Measurements from ENCODE around the gene MMP14. TPM values are rescaled to one million over a fixed set of nuclear protein-coding genes. Genes with fewer than 3 reads are reported as not detected.

MMP14 gene
- polyA plus RNA-seq, 3 donors: 0.14 to 4.6 (median 0.44) TPM

- WGBS (ENCODE audit: insufficient coverage): 96% methylated on average over 4 of the region's 9 CpGs
- Histone ChIP-seq H4K20me1 (ENCODE audit: insufficient read depth, low read length) (no peaks in the 10 kb centered on the region), H3K9ac (ENCODE audit: insufficient read depth, low read length, poor library complexity, severe bottlenecking) (no peak overlapping the region), H3K27ac (ENCODE audit: low read depth in 1 of 2, low read length in 2 of 2) (no peak overlapping the region), H3K79me2 (ENCODE audit: insufficient read depth, low read length) (no peaks in the 10 kb centered on the region), H3K36me3 (replicated peaks in 1 of 2; ENCODE audit: control insufficient read depth in 1 of 2, insufficient read depth in 2 of 2, low read length in 2 of 2) (no peaks in the 10 kb centered on the region), H3K27me3 (ENCODE audit: control insufficient read depth in 2 of 2, insufficient read depth in 2 of 2, low read length in 2 of 2) (peaks cover 0 to 5% of the 10 kb centered on the region in 2 donors), H2AFZ (ENCODE audit: insufficient read depth, low read depth, low read length, poor library complexity, severe bottlenecking) (no peak overlapping the region), H3K4me3 (replicated peaks in 1 of 3; ENCODE audit: low read depth in 2 of 3, low read length in 3 of 3) (no peak overlapping the region), H3K4me2 (replicated peaks; ENCODE audit: extremely low read depth, low read length, poor library complexity, severe bottlenecking) (no peak overlapping the region), H3K9me3 (replicated peaks in 1 of 2; ENCODE audit: control insufficient read depth in 1 of 2, insufficient read depth in 1 of 2, low read length in 2 of 2) (peaks cover 0 to 3% of the 10 kb centered on the region in 2 donors), H3K4me1 (ENCODE audit: control insufficient read depth in 1 of 2, insufficient read depth in 2 of 2, low read length in 2 of 2) (peaks cover 13 to 16% of the 10 kb centered on the region in 2 donors)
- Mint-ChIP-seq H3K27ac (no peak overlapping the region), H3K4me1 (peaks cover 20% of the 10 kb centered on the region), H3K9me3 (peaks cover 0 to 8% (median 5%) of the 10 kb centered on the region in 7 donors), H3K4me3 (no peak overlapping the region), H3K27me3 (ENCODE audit: low read depth in 3 of 3) (peaks cover 5 to 40% (median 13%) of the 10 kb centered on the region in 3 donors), H3K36me3 (peaks cover 9 to 11% of the 10 kb centered on the region in 2 donors)
- TF ChIP-seq CTCF (IDR thresholded peaks at IDR 0.05): no peak
- DNase-seq: no peak
- intact Hi-C loops (cut with micrococcal nuclease): no loop called here
These were observed 8.7 kb downstream of the MMP14 start for GRCh38 chr14:22845103-22845394.

- H3K4me3 Mint-ChIP-seq: no peak overlapping the region
- Histone ChIP-seq H3K79me2 (ENCODE audit: insufficient read depth, low read length) (no peaks in the 10 kb centered on the region), H3K36me3 (replicated peaks in 1 of 2; ENCODE audit: control insufficient read depth in 1 of 2, insufficient read depth in 2 of 2, low read length in 2 of 2) (no peaks in the 10 kb centered on the region), H3K9me3 (replicated peaks in 1 of 2; ENCODE audit: control insufficient read depth in 1 of 2, insufficient read depth in 1 of 2, low read length in 2 of 2) (no peaks in the 10 kb centered on the region), H3K27me3 (ENCODE audit: control insufficient read depth in 2 of 2, insufficient read depth in 2 of 2, low read length in 2 of 2) (peaks cover 0 to 5% of the 10 kb centered on the region in 2 donors), H4K20me1 (ENCODE audit: insufficient read depth, low read length) (no peaks in the 10 kb centered on the region), H3K4me1 (ENCODE audit: control insufficient read depth in 1 of 2, insufficient read depth in 2 of 2, low read length in 2 of 2) (peaks cover 10 to 14% of the 10 kb centered on the region in 2 donors), H3K4me3 (replicated peaks in 1 of 3; ENCODE audit: low read depth in 2 of 3, low read length in 3 of 3) (no peak overlapping the region), H3K4me2 (replicated peaks; ENCODE audit: extremely low read depth, low read length, poor library complexity, severe bottlenecking) (no peak overlapping the region), H3K27ac (ENCODE audit: low read depth in 1 of 2, low read length in 2 of 2) (no peak overlapping the region), H3K9ac (ENCODE audit: insufficient read depth, low read length, poor library complexity, severe bottlenecking) (no peak overlapping the region), H2AFZ (ENCODE audit: insufficient read depth, low read depth, low read length, poor library complexity, severe bottlenecking) (no peak overlapping the region)
- peaks cover 13% of the 10 kb centered on the region for H3K4me1 Mint-ChIP-seq
- no peak for DNase-seq
- TF ChIP-seq CTCF (IDR thresholded peaks at IDR 0.05): no peak
- no peaks in the 10 kb centered on the region for H3K9me3 Mint-ChIP-seq
- no peak overlapping the region for H3K27ac Mint-ChIP-seq
- intact Hi-C loops (cut with micrococcal nuclease): no loop called here
- WGBS (ENCODE audit: insufficient coverage): 97% methylated on average over 14 of the region's 26 CpGs
- H3K27me3 Mint-ChIP-seq (ENCODE audit: low read depth in 3 of 3): peaks cover 6 to 37% (median 13%) of the 10 kb centered on the region in 3 donors
- H3K36me3 Mint-ChIP-seq: peaks cover 9 to 11% of the 10 kb centered on the region in 2 donors
These were observed 9.6 kb downstream of the MMP14 start for GRCh38 chr14:22845821-22846625.

All from CD14-positive monocyte (primary cell).